IPS-18c (cell line): Measurements from ENCODE around the gene CDK2.
"Not testable (repeated sequence)": the region's sequence is repeated elsewhere in the genome, so short reads cannot be mapped to it uniquely, and the experiment has no call there.

Experiments used
- H3K4me3 ChIP-seq: 2 replicates; pipeline ENCODE4 v1.7.0; 2013; ENCODE audit warnings: low read depth, mild to moderate bottlenecking, low read length, moderate library complexity; ENCODE audit not compliant: insufficient read depth
- H3K9me3 ChIP-seq: one replicate; pipeline ENCODE4 v1.6.1; 2013; ENCODE audit warnings: mild to moderate bottlenecking, low read length, moderate library complexity; ENCODE audit not compliant: control insufficient read depth, insufficient read depth

CDK2 gene

DNA sequence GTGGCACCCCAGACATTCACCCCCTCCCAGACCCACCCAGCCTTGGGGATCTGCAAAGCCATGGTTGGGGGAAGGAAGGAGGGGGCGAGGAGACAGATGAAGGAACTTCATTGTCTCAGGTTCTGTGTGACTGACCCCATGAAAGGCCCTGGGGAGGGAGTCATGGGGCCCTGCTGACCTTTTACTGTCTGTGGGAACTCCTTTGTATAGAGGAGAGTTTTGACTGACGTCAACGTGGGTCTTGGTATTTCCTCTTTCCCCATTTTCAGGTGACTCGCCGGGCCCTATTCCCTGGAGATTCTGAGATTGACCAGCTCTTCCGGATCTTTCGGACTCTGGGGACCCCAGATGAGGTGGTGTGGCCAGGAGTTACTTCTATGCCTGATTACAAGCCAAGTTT is 4.1 kb downstream of the CDK2 start:
- Histone ChIP-seq H3K9me3 (peaks cover 4% of the 10 kb centered on the region), H3K4me3 (no peak overlapping the region)

DNA sequence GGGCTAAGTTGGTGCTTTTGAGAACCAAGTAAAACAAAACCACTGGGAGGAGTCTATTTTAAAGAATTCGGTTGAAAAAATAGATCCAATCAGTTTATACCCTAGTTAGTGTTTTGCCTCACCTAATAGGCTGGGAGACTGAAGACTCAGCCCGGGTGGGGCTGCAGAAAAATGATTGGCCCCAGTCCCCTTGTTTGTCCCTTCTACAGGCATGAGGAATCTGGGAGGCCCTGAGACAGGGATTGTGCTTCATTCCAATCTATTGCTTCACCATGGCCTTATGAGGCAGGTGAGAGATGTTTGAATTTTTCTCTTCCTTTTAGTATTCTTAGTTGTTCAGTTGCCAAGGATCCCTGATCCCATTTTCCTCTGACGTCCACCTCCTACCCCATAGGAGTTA is 5.4 kb downstream of the CDK2 start:
- Histone ChIP-seq H3K4me3 (no peak overlapping the region), H3K9me3 (peaks cover 4% of the 10 kb centered on the region)

DNA sequence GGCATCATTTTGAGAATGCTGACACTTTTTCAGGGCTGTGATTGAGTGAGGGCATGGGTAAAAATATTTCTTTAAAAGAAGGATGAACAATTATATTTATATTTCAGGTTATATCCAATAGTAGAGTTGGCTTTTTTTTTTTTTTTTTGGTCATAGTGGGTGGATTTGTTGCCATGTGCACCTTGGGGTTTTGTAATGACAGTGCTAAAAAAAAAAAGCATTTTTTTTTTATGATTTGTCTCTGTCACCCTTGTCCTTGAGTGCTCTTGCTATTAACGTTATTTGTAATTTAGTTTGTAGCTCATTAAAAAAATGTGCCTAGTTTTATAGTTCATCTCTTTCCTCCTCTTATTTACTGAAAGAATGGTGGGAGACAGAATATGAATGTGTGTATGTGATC is 5.8 kb downstream of the CDK2 start:
- peaks cover 4% of the 10 kb centered on the region for H3K9me3 ChIP-seq

DNA sequence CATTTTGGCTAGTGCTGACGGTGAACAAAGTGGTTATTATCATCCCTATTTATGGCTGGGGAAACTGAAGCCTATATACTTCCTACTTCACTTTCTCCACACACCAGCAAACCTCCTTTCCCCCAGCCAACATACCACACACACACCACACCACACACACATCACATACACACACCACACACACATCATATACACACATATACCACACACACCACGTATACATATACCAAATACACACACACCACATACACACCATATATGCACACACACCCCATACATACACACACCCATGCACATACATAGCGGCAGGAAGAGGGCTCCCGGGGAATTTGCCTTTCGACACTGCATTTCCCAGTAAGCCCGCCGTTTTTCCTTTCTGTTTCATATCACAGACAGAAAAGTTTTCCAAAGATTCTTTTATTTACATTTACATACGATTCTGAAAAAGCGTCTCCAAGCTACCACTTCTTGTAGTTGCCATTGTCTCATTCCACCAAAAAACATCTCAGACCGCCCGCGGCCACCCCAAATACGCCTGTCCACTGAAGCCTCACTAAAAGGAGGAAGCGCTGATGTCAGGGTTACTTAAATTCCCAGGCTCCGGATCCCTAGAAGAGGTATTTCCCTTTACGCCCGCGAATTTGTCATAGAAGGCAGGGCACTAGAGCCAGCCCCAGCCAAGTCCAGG is 6.4 kb downstream of the CDK2 start:
- peak overlapping the region; percentile 52 for H3K4me3 ChIP-seq

More for the DNA sequence above, 5.8 kb downstream of the CDK2 start:
- no peak overlapping the region for H3K4me3 ChIP-seq

DNA sequence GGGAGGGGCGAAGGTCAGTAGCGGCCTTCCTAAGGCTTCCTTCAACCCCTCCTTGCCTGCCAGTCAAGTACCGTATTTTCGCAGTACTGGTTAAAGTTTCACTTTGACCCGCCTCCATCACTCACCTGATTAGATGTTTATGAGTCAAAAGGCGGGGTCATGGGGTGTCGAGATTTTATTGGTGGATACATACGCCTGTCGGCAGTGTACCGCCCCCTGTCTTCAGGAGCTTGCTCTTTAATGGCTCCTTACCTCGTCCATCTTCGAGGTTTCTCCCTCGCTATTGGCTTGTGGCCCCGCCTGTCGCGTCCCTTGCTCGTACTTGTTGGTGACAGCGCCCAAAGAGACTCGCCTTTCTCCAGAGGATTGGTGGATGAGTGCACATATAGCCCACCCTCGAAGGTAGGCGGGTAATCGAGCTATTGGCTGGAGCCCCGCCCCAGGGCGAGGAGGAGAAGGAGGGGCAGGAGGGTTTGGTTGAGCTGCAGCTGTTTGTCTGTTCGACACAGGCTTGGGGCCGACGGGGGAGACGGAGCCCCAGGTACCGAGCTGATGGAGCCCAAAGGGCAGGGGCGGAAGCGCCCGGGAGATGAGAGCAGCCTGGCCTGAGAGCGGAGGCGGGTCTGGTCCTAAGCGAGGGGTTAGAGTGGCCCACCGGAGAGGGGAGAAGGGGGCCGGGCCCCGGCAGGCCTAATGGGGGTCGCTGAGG is 7.1 kb downstream of the CDK2 start, which contains the start of gene RAB5B:
TSS of gene RAB5B (plus strand) at position 480 of the 709 bp plus-strand sequence. CDS start 12,883 bp downstream, outside the sequence.
- peaks cover 4% of the 10 kb centered on the region for H3K9me3 ChIP-seq

More for the DNA sequence above, 6.4 kb downstream of the CDK2 start:
- peaks cover 4% of the 10 kb centered on the region for H3K9me3 ChIP-seq

DNA sequence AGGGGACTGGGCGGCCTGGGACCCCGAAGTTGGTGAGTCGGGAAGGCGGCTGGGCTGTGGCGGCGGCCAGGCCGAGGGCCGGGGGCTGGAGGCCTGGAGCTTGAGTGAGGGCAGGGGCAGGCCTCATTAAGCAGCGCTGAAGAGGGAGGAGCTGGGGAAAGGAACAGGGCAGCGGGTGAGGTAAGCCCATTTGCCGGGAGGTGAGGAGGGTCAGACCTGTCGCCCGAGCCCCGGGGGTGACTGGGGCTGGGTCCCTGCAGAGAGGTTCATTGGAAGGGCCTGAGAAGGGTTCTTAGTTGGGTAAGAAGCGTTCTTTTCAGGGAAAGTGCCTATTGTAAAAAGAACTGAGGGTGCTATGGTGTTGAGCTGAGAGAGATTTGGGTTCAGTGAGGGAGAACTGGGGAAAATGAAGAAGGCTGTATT is 7.7 kb downstream of the CDK2 start:
- Histone ChIP-seq H3K4me3 (peak overlapping the region; percentile 98), H3K9me3 (peaks cover 4% of the 10 kb centered on the region)

More for the DNA sequence above, 7.1 kb downstream of the CDK2 start, which contains the start of gene RAB5B:
- H3K4me3 ChIP-seq, result peak within 1 kb of the TSS; percentile 98

DNA sequence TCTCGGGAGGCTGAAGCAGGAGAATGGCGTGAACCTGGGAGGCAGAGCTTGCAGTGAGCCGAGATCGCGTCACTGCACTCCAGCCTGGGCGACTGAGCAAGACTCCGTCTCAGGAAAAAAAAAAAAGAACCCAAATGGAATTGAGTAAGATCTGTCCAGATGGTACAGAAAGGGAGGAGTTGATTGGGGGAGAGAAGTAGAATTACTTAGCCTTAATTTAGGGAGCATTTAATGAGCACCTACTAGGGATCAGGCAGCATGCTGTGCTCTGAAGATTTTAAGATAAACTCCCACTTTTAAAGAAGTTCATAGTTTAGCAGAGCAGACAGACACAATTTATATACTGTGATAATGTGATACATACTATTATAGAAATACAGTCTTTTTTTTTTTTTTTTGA is 11.8 kb downstream of the CDK2 start:
- Histone ChIP-seq H3K9me3 (peaks cover 4% of the 10 kb centered on the region), H3K4me3 (no peak overlapping the region)

DNA sequence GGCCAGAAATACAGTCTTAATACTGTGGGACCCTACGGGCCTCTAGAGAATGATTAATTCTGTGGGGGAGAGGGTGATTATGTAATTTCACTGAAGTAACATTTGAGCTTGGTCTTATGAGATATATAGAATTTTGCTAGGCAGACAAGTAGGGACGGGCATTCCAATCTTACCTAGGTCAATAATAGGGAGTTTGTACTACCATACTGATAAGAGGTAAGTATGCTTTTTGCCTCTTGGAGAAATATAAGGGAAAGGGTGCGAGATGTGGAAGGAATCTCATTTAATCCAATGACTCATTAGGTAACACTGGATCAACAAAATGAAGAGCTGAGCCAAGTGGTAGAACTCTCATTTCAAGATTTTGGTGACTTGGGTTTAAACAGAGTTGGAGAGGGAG is 12.4 kb downstream of the CDK2 start:
- H3K4me3 ChIP-seq, result no peak overlapping the region
- H3K9me3 ChIP-seq, result peaks cover 4% of the 10 kb centered on the region

DNA sequence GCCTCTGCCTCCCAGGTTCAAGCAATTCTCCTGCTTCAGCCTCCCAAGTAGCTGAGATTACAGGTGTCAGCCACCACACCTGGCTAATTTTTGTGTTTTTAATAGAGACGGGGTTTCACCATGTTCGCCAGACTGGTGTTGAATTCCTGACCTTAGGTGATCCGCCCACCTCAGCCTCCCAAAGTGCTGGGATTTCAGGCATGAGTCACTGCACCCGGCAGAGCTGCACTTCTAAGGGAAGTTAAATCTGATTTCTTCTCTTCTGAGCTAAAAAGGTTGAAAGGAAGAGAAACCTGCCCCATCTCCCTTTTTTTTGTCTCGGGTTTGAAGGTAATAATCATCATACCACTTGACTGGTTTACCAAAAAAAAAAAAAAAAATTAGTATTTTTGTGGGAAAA is 15.3 kb downstream of the CDK2 start:
- H3K4me3 ChIP-seq, H3K9me3 ChIP-seq: not testable (repeated sequence)

DNA sequence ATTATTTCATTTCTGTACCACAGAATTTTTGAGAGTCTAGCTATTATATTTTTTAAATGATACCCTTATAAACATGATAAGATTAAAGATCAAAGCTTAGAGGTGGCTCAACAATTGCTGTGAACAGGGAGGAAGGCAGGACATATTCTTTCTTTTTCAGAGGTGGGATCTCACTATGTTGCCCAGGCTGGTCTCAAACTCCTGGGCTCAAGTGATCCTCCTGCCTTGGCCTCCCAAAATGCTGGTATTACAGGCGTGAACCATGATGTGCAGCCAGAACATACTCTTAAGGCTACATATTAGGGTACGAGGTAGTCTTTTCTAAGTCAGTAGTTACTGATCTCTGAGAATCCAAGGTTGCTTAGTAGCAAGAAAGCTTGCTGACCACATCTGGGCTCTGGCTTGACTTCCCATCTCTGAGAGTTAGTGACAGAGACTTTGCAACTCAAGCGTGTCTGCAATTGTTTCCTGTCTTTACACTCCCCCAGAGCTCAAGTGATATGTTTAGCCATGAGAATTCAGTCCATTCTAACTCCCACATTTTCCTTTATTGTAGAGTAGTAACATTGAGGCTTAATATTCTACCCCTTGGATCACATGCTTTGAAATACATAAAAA is 15.8 kb downstream of the CDK2 start:
- no peak overlapping the region for H3K4me3 ChIP-seq
- no peaks in the 10 kb centered on the region for H3K9me3 ChIP-seq

DNA sequence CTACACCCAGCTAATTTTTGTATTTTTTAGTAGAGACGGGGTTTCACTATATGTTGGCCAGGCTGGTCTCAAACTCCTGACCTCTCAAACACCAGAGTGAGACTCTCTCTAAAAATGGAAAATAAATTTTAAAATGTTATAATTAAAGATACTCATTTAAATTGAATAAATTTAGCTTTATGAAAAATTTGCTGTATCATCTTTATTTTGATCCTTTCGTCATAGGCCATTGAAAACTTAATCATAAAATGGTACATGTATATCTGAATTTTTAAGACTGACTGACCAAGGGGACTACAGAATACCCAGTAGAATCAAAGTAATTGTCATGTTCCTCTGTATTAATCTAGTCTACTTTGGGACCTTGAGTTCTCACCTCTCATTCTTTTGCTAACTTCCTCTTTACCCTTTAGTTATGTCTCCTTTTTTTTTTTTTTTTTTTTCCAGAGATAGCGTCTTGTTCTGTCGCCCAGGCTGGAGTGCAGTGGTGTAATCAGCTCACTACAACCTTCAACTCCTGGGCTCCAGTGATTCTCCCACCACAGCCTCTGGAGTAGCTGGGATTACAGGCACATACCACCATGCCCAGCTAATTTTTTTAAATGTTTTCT is 16.7 kb downstream of the CDK2 start:
- Histone ChIP-seq H3K9me3 (no peaks in the 10 kb centered on the region), H3K4me3 (no peak overlapping the region)

DNA sequence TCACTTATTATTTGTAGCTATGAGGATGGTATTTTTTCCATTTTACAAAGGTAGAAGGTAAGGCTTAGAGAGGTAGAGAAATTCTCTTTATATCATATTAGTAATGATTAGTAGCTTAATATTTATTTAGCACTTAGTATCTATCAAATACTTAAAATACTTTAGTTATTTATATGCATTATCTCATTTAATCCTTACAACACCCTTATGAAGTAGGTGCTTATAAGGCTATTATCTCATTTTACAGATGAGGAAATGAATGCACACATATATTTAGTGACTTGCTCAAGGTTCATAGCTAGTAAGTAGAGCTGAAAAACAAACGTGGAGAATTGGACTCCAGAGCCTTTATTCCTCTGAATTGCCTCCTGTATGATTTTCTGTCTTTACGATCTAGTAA is 18.2 kb downstream of the CDK2 start:
- Histone ChIP-seq H3K9me3 (no peaks in the 10 kb centered on the region), H3K4me3 (no peak overlapping the region)

DNA sequence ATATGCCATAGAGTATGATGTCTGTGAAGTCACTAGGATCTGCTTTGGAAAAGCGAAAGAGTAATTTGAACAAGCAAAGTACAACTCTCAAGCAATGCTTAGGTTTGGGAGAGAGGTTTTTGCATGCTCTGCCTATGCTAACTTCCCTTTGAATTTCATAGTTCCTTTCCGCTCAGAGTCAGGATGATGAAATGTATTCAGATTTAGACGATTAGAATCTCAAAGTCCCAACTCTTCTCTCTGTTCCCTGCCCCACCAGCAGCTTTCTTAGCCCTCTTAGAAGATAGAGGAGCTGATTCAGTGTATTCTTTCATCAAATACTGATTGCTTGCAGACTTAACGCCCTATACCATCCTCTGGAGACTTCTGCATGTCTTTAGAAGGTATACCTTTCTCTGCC is 18.7 kb downstream of the CDK2 start:
- H3K9me3 ChIP-seq, result no peaks in the 10 kb centered on the region

DNA sequence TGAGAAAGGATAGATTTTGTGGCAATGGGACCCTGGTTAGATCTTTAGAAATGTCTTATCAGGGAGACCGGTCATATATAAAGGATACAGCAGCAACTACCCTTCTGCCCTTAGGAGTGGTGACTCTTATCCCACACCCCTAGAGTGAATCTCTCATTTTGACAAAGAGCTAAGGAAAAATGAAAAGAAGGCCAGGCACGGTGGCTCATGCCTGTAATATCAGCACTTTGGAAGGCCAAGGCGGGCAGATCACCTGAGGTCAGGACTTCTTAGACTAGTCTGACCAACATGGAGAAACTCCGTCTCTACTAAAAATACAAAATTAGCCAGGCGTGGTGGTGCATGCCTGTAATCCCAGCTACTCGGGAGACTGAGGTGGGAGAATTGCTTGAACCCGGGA is 19.3 kb downstream of the CDK2 start:
- not testable (repeated sequence) for H3K4me3 ChIP-seq

More for the DNA sequence above, 18.7 kb downstream of the CDK2 start:
- H3K4me3 ChIP-seq, result no peak overlapping the region

DNA sequence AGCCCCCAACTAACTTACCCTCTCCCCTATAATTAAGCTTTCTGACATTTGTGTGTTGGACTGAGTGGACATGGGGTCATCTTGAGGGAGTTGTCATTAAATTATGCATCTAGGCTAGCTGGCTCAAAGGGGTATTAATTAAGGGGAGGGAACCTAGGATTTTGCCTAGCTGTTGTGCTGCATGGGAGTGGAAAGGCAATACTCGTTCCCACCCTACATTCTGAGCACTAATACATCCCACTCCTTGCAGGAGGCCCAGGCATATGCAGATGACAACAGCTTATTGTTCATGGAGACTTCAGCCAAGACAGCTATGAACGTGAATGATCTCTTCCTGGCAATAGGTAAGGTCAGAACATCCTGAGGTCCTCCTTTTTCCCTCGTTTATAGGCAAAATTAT is 24.5 kb downstream of the CDK2 start:
- Histone ChIP-seq H3K4me3 (no peak overlapping the region), H3K9me3 (no peaks in the 10 kb centered on the region)

More for the DNA sequence above, 19.3 kb downstream of the CDK2 start:
- not testable (repeated sequence) for H3K9me3 ChIP-seq

DNA sequence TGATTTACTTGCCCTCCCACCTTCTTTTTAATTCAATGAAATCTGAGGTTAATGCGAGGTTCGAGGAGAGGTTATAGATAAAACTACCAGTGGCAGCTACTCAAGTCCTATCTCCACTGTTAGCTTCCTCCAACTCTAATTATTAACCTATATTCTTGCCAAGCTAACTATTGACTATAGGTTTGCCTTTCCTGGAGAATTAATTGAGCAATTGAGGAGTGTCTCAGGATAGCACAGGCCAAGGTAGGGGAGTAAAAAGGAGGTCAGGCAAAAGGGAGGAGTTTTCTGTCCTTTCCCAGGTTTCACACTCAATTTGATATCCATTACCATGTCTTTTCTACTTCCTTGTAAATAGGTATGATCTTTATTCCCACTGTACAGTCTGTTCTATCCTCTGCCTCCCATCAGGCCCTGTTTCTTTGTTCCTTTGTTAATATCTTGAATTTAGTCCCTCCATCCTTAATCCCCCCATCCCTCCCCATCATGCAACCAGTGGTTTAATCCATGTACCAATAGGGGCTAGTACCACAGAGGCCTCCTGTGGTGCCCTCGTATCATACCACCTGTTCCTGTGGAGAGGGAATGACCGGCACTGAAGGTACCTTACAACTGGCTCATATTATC is 26.7 kb downstream of the CDK2 start:
- Histone ChIP-seq H3K4me3 (no peak overlapping the region), H3K9me3 (no peaks in the 10 kb centered on the region)

DNA sequence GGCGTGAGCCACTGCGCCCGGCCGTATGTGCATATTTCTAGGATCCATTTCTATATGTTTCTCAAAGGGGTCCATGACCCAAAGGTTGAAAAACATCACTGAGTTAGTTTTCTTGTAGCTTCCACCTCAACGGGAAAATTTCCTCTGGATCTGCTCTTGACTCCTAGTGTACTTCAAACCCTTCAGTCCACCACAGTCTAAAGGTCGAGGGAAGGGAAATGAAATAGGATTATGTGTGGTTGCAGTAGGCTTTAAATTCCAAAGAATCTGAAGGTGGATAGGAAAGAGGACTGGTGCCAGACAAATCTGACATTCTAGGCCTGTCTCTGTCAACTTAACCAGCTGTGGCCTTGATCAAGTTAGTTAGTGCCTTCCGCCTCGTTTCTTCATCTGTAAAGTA is 28.7 kb downstream of the CDK2 start:
- H3K9me3 ChIP-seq, result no peaks in the 10 kb centered on the region
- no peak overlapping the region for H3K4me3 ChIP-seq
